ENCODE results near the gene CSRP1. TPM values are rescaled to one million over a fixed set of nuclear protein-coding genes. Genes with fewer than 3 reads are reported as not detected.

Gene CSRP1
- total RNA-seq, 2 experiments from 2014 or later: 77.1 to 77.8 TPM

DNA sequence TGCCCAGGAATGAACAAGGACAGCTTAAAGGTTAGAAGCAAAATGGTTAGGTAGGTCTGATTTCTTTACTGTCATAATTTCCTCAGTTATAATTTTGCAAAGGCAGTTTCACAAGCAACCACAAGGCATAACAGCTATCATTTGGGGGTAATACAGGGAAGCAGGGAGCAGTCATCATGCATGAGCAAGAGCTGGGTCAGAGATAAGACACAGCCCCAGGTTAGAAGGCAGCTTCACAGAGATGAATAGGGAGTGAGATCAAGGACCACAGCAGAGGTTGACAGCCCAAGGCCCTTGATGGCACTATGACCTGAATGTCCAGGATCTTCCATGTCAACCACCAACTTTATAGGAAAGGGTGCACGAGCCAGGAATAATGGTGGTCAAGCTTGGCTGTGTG is 9.0 kb upstream of the CSRP1 start:
- POLR2A ChIA-PET: interaction anchor here (1.4 to 1.7 kb wide), 2 partner anchors 9 to 34 kb away, joined by 6 to 9 read pairs; partner anchors contain the start of gene CSRP1
- CTCF ChIA-PET: interaction anchor here (1.2 to 11.2 kb wide), 7 partner anchors 9 to 80 kb away, joined by 3 to 350 read pairs (median 4); no protein-coding TSS in a partner anchor
- Mint-ChIP-seq H3K27me3 (no peaks in the 10 kb centered on the region), H3K27ac (no peak overlapping the region), H3K9me3 (no peaks in the 10 kb centered on the region), H3K4me3 (no peak overlapping the region), H3K36me3 (ENCODE audit: low read depth) (no peaks in the 10 kb centered on the region), H3K4me1 (peaks cover 16% of the 10 kb centered on the region)
- no peak for DNase-seq

DNA sequence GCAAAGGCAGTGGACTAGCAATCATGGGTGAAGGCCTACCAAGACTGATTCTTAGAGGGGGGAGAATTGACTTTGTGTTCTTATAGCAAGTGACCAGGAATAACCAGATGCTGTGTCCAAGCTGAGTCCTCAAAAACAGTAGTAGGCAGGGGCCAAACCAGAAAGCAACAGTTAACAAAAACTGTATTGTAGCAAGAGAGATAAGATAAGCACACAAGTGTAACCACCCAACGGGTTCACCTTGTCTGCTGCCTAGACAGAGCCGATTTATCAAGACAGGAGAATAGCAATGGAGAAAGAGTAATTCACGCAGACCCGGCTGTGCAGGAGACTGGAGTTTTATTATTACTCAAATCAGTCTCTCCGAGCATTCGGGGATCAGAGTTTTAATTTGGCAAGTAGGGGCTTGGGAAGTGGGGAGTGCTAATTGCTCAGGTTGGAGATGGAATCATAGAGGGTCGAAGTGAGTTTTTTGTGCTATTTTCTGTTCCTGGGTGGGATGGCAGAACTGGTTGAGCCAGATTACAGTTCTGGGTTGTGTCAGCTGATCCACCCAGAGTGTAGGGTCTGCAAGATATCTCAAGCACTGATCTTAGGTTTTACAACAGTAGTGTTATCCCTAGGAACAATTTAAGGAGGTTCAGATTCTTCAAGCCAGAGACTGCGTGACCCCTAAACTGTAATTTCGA is 8.3 kb upstream of the CSRP1 start:
- no peak for DNase-seq
- ChIA-PET POLR2A (interaction anchor here (1.4 to 1.7 kb wide), 2 partner anchors 8 to 33 kb away, joined by 6 to 9 read pairs; partner anchors contain the start of gene CSRP1), CTCF (interaction anchor here (1.5 to 11.2 kb wide), 5 partner anchors 16 to 80 kb away, joined by 3 to 350 read pairs (median 9); no protein-coding TSS in a partner anchor)
- no peaks in the 10 kb centered on the region for H3K9me3 Mint-ChIP-seq
- H3K27me3 Mint-ChIP-seq: no peaks in the 10 kb centered on the region
- no peaks in the 10 kb centered on the region for H3K36me3 Mint-ChIP-seq (ENCODE audit: low read depth)
- H3K4me1 Mint-ChIP-seq: peaks cover 17% of the 10 kb centered on the region
- H3K27ac Mint-ChIP-seq: no peak overlapping the region
- no peak overlapping the region for H3K4me3 Mint-ChIP-seq

DNA sequence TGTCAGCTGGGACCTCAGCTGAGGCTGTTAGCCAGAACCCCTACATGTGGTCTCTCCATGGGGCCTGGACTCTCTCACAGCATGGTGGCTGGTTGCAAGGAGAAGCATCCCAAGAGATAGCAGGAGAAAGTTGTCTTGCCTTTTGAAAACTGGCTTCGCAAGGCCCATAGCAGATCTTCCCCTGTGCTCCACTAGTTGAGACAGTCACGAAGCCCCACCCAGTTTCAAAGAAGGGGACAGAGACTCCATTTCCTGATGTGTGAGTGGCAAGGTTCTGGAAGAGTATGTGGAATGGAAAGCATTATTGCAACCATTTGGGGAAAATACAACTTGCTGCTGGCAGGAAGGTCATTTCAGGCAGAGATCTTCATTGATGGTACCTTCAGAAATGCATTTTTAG is 7.5 kb upstream of the CSRP1 start:
- Mint-ChIP-seq H3K9me3 (no peaks in the 10 kb centered on the region), H3K36me3 (ENCODE audit: low read depth) (no peaks in the 10 kb centered on the region), H3K27me3 (no peaks in the 10 kb centered on the region), H3K27ac (no peak overlapping the region), H3K4me1 (peaks cover 24% of the 10 kb centered on the region), H3K4me3 (no peak overlapping the region)
- ChIA-PET CTCF (interaction anchor here (1.6 to 11.2 kb wide), 7 partner anchors 9 to 79 kb away, joined by 4 to 350 read pairs (median 42); no protein-coding TSS in a partner anchor), POLR2A (interaction anchor here (5.9 kb wide), 1 partner anchor 33 kb away, joined by 48 read pairs; no protein-coding TSS in a partner anchor)
- DNase-seq: no peak

DNA sequence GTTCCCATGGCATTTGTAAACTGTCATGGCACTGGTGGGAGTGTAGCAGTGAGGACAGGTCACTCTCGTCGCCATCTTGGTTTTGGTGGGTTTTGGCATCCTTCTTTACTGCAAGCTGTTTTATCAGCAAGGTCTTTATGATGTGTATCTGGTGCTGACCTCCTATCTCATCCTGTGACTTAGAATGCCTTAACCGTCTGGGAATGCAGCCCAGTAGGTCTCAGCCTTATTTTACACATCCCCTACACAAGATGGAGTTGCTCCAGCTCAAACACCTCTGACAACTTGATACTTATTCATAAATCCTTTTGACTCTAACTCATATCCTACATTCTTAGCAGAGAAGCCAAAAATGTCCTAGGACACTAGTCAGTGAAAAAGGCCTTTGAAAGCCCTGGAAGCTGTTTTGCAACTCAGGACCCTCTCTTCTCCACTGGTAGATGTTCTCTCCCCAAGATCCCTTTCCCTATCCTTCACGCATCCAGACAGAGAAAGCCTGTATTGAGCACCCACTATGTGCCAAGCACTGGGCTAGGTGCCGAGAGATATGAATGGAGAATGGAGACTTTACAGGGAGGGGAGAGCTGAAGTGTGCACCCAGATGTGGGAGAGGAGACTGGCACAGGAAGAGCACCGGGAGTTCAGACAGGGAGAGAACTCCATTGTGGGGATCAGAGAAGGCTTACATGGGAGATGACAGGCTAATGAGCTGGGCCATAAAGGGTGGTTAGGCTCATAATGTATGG is 6.7 kb upstream of the CSRP1 start:
- Mint-ChIP-seq H3K27me3 (no peaks in the 10 kb centered on the region), H3K27ac (no peak overlapping the region), H3K9me3 (no peaks in the 10 kb centered on the region), H3K4me1 (peaks cover 32% of the 10 kb centered on the region), H3K4me3 (no peak overlapping the region), H3K36me3 (ENCODE audit: low read depth) (no peaks in the 10 kb centered on the region)
- DNase-seq: no peak
- ChIA-PET CTCF (interaction anchor here (0.6 to 11.2 kb wide), 24 partner anchors 10 to 508 kb away, joined by 3 to 350 read pairs (median 6); partner anchors contain the start of genes NAV1 and PHLDA3), POLR2A (interaction anchor here (2.0 to 5.9 kb wide), 3 partner anchors 32 to 65 kb away, joined by 10 to 48 read pairs (median 12); partner anchors contain the start of gene PHLDA3)

DNA sequence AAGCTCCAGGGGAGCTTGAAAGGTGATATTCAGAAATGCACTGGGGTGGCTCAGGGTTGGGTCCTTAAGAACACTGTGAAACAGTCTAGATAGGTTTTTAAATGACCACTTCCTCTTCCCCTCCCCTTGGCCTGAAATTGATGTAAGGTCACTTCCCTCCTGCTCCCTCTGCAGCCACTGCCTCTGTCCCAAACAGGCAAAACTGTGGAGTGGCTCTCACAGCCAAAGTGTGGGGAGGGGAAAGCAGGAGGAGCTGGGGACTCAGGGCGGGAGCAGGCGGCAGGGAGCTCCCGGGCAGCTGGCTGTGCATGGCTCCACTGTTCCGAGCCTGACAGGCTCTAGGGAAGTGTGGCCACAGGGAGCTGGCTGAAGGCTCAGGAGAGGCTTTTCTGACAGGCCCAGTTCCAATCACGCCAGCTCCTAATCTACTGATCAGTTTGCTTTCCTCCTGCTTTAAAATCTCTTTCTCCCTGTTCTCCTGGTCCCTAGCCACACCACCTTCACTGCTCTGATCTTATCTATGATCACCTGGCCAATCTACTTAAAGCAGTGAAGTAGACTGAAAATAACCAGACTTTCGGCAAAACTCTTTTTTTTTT is 5.1 kb upstream of the CSRP1 start:
- H3K9me3 Mint-ChIP-seq: no peaks in the 10 kb centered on the region
- H3K36me3 Mint-ChIP-seq (ENCODE audit: low read depth): no peaks in the 10 kb centered on the region
- no peaks in the 10 kb centered on the region for H3K27me3 Mint-ChIP-seq
- ChIA-PET POLR2A (interaction anchor here (2.0 to 5.9 kb wide), 3 partner anchors 31 to 63 kb away, joined by 10 to 48 read pairs (median 12); partner anchors contain the start of gene PHLDA3), CTCF (interaction anchor here (0.6 to 11.2 kb wide), 25 partner anchors 9 to 1494 kb away, joined by 3 to 350 read pairs (median 6); partner anchors contain the start of genes NAV1 and PHLDA3)
- no peak overlapping the region for H3K27ac Mint-ChIP-seq
- no peak for DNase-seq
- H3K4me3 Mint-ChIP-seq: no peak overlapping the region
- H3K4me1 Mint-ChIP-seq: peaks cover 42% of the 10 kb centered on the region

GRCh38 chr1:201511396-201511940 is 4.5 kb upstream of the CSRP1 start:
- CTCF ChIA-PET: interaction anchor here (0.6 to 11.2 kb wide), 11 partner anchors 9 to 1495 kb away, joined by 3 to 350 read pairs (median 18); no protein-coding TSS in a partner anchor
- H3K27me3 Mint-ChIP-seq: no peaks in the 10 kb centered on the region
- peaks cover 41% of the 10 kb centered on the region for H3K4me1 Mint-ChIP-seq

DNA sequence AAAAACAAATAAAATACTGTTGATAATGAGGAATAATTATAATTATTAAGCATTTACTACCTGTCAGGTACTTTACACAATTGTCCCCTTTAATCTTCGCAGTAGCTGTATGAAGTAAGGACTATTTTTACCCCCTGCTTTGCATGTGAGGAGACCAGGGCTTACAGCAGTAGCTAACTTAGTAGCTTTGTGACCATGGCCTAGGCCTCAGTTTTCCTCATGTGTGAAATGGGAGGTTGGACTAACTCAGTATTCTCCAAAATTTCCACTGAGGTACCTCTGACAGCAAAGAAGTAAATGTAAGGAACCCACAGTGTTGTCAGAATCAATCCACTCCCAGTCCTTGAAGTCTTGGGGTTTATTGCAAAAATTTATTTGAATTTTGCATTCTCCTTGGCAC is 3.8 kb upstream of the CSRP1 start:
- Mint-ChIP-seq H3K36me3 (ENCODE audit: low read depth) (no peaks in the 10 kb centered on the region), H3K27me3 (no peaks in the 10 kb centered on the region), H3K4me3 (no peak overlapping the region), H3K9me3 (no peaks in the 10 kb centered on the region), H3K27ac (no peak overlapping the region), H3K4me1 (peaks cover 45% of the 10 kb centered on the region)
- no peak for DNase-seq
- ChIA-PET CTCF (interaction anchor here (4.1 to 11.2 kb wide), 5 partner anchors 8 to 77 kb away, joined by 18 to 350 read pairs (median 43); no protein-coding TSS in a partner anchor), POLR2A (interaction anchor here (5.9 kb wide), 1 partner anchor 29 kb away, joined by 48 read pairs; no protein-coding TSS in a partner anchor)

More at GRCh38 chr1:201511396-201511940, 4.5 kb upstream of the CSRP1 start:
- Mint-ChIP-seq H3K4me3 (no peak overlapping the region), H3K9me3 (no peaks in the 10 kb centered on the region), H3K27ac (no peak overlapping the region), H3K36me3 (ENCODE audit: low read depth) (no peaks in the 10 kb centered on the region)
- POLR2A ChIA-PET: interaction anchor here (2.0 to 5.9 kb wide), 3 partner anchors 30 to 62 kb away, joined by 10 to 48 read pairs (median 12); partner anchors contain the start of gene PHLDA3
- no peak for DNase-seq

GRCh38 chr1:201509601-201510374 is 2.9 kb upstream of the CSRP1 start:
- no peak for DNase-seq
- Mint-ChIP-seq H3K4me3 (no peak overlapping the region), H3K36me3 (ENCODE audit: low read depth) (no peaks in the 10 kb centered on the region), H3K9me3 (no peaks in the 10 kb centered on the region), H3K27ac (no peak overlapping the region), H3K4me1 (peaks cover 49% of the 10 kb centered on the region), H3K27me3 (no peaks in the 10 kb centered on the region)
- POLR2A ChIA-PET: interaction anchor here (5.9 kb wide), 1 partner anchor 28 kb away, joined by 48 read pairs; no protein-coding TSS in a partner anchor
- CTCF ChIA-PET: interaction anchor here (4.1 to 11.2 kb wide), 4 partner anchors 13 to 76 kb away, joined by 18 to 350 read pairs (median 91); no protein-coding TSS in a partner anchor

DNA sequence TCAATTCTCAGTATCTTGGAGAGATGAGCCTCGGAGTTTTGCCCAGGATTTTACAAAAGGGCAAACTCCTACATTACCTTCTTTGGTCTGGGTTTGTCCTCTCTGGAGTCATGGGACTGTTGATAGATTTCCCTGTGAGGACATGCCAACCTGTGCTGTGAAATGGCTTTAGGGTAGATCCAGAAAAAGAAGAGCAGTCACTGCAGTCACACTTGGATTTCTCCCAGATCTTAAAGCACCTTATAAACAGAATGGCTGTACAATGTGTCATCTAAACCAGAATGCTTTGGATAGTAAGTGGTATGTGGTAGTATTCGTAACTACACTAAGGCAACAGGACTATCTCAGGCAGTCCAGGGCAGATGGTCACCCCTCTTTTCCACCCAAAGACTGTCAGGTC is 1.9 kb upstream of the CSRP1 start:
- DNase-seq: no peak
- Mint-ChIP-seq H3K27me3 (no peaks in the 10 kb centered on the region), H3K9me3 (no peaks in the 10 kb centered on the region), H3K27ac (no peak overlapping the region), H3K36me3 (ENCODE audit: low read depth) (no peaks in the 10 kb centered on the region), H3K4me3 (no peak overlapping the region), H3K4me1 (peaks cover 55% of the 10 kb centered on the region)
- ChIA-PET POLR2A (interaction anchor here (5.9 kb wide), 1 partner anchor 27 kb away, joined by 48 read pairs; no protein-coding TSS in a partner anchor), CTCF (interaction anchor here (9.2 to 11.2 kb wide), 2 partner anchors 24 to 60 kb away, joined by 140 to 350 read pairs; no protein-coding TSS in a partner anchor)

DNA sequence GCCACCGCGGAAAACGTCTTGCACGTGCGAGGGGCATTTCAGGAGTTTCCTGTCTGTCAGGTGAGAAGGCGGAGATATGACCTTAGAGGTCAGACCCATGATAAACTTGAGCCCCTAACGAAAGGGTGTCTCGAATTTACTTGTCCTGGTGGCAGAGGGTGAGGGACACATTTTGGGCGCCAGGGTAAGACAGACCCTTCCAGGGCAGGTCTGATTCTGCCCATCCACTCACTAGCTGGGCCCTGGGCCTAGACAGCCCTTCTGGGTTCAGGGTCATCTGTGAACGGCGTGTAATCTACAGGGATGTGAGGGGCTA is 395 bp upstream of the CSRP1 start:
- peaks cover 61% of the 10 kb centered on the region for H3K4me1 Mint-ChIP-seq
- H3K36me3 Mint-ChIP-seq (ENCODE audit: low read depth): no peaks in the 10 kb centered on the region

DNA sequence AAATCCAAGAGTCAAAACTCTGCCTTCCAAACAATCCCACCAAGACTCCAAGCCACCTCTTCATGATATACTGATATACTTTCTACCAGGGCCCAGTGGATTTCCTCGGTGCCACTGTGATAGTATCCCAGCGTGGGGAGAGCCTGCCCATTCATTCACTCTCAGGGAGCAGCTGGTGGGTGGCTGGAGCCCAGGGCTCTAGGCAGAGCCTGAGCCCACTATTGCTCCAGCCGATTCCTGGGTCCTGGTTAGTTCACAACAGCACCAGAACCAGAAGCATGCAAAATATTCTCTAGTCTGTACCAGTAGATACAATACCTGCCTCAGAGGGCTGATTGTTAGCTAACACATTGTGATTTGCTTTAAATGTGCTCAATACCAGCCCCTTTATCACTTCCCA is 831 bp downstream of the CSRP1 start:
- CTCF ChIA-PET: interaction anchor here (2.0 to 7.6 kb wide), 4 partner anchors 20 to 58 kb away, joined by 6 to 74 read pairs (median 7); no protein-coding TSS in a partner anchor
- Mint-ChIP-seq H3K27me3 (no peaks in the 10 kb centered on the region), H3K36me3 (ENCODE audit: low read depth) (peaks cover 2% of the 10 kb centered on the region), H3K4me3 (peak overlapping the region; percentile 93), H3K4me1 (peaks cover 58% of the 10 kb centered on the region), H3K27ac (peak overlapping the region; percentile 81), H3K9me3 (no peaks in the 10 kb centered on the region)
- POLR2A ChIA-PET: interaction anchor here (1.2 to 3.2 kb wide), 8 partner anchors 9 to 51 kb away, joined by 3 to 43 read pairs (median 8); partner anchors contain the start of gene PHLDA3
- no peak for DNase-seq

More for the DNA sequence above, 395 bp upstream of the CSRP1 start:
- no peak for DNase-seq
- H3K27ac Mint-ChIP-seq: peak overlapping the region; percentile 82
- H3K4me3 Mint-ChIP-seq: peak overlapping the region; percentile 93
- no peaks in the 10 kb centered on the region for H3K9me3 Mint-ChIP-seq
- H3K27me3 Mint-ChIP-seq: no peaks in the 10 kb centered on the region
- CTCF ChIA-PET: interaction anchor here (2.1 to 7.6 kb wide), 3 partner anchors 21 to 59 kb away, joined by 6 to 74 read pairs (median 7); no protein-coding TSS in a partner anchor
- POLR2A ChIA-PET: interaction anchor here (0.6 to 3.2 kb wide), 12 partner anchors 9 to 65 kb away, joined by 3 to 43 read pairs (median 4); partner anchors contain the start of gene PHLDA3

Measured in activated CD4-positive, alpha-beta memory T cell treated with anti-CD3 and anti-CD28 coated beads, Interleukin-2, amount 10 ng/mL, durations not matched to agents 7 days and 5 days (primary cell).